HEK293T (cell line): ENCODE results near the gene CDC25C.

Experiments used
- CTCF ChIA-PET: fragments of 350-600 bp; formaldehyde crosslinking; extraction: SDS; loops from one replicate; lab custom pipeline; 2021; ENCODE audit warnings: antibody characterized with exemption, inconsistent platforms; lab: Yijun Ruan, JAX
- POLR2A ChIA-PET: fragments of 350-600 bp; formaldehyde crosslinking; extraction: SDS; loops from one replicate; lab custom pipeline; 2020; ENCODE audit warnings: antibody characterized with exemption, inconsistent platforms; lab: Yijun Ruan, JAX
- DNase-seq: peaks from one replicate; pipeline ENCODE4 v3.0.0; 2012; ENCODE audit warnings: mixed read lengths; ENCODE audit errors: extremely low spot score
- ARNT ChIP-seq: fragments of 450-650 bp; IDR thresholded peaks from 2 replicates; pipeline ENCODE4 v1.6.1; 2017; ENCODE audit warnings: mild to moderate bottlenecking
- BHLHE40 ChIP-seq: fragments of 450-650 bp; IDR thresholded peaks from 2 replicates; pipeline ENCODE4 v1.6.1; 2016; ENCODE audit warnings: mild to moderate bottlenecking, moderate library complexity, borderline replicate concordance
- CTBP1 ChIP-seq: fragments of 450-650 bp; IDR thresholded peaks from 2 replicates; pipeline ENCODE4 v1.6.1; 2016; ENCODE audit warnings: borderline replicate concordance
- ELF4 ChIP-seq: fragments of 450-650 bp; IDR thresholded peaks from 2 replicates; pipeline ENCODE4 v1.6.1; 2017; ENCODE audit warnings: antibody characterized with exemption
- FOXA1 ChIP-seq: fragments of 450-650 bp; IDR thresholded peaks from 2 replicates; pipeline ENCODE4 v1.6.1; 2016; ENCODE audit warnings: mild to moderate bottlenecking
- FOXK2 ChIP-seq: fragments of 450-650 bp; IDR thresholded peaks from 2 replicates; pipeline ENCODE4 v1.6.1; 2016; ENCODE audit warnings: mild to moderate bottlenecking
- FOXM1 ChIP-seq: fragments of 450-650 bp; IDR thresholded peaks from 2 replicates; pipeline ENCODE4 v1.6.1; 2017; ENCODE audit warnings: mild to moderate bottlenecking, borderline replicate concordance
- HDGF ChIP-seq: fragments of 450-650 bp; IDR thresholded peaks from 2 replicates; pipeline ENCODE4 v1.6.1; 2017; ENCODE audit warnings: antibody characterized with exemption, borderline replicate concordance
- L3MBTL2 ChIP-seq: fragments of 450-650 bp; conservative IDR thresholded peaks from 2 replicates; pipeline ENCODE4 v1.6.1; 2016; ENCODE audit warnings: mild to moderate bottlenecking
- LEF1 ChIP-seq: fragments of 450-650 bp; IDR thresholded peaks from 2 replicates; pipeline ENCODE4 v1.6.1; 2017; ENCODE audit warnings: mild to moderate bottlenecking, borderline replicate concordance
- NFRKB ChIP-seq: fragments of 450-650 bp; IDR thresholded peaks from 2 replicates; pipeline ENCODE4 v1.6.1; 2016; ENCODE audit warnings: mild to moderate bottlenecking, moderate library complexity
- PKNOX1 ChIP-seq: fragments of 450-650 bp; IDR thresholded peaks from 2 replicates; pipeline ENCODE4 v1.6.1; 2016
- SP1 ChIP-seq: fragments of 450-650 bp; IDR thresholded peaks from 2 replicates; pipeline ENCODE4 v1.6.1; 2017
- SUZ12 ChIP-seq: fragments of 450-650 bp; IDR thresholded peaks from 2 replicates; pipeline ENCODE4 v1.6.1; 2016; ENCODE audit warnings: mild to moderate bottlenecking
- TARDBP ChIP-seq: fragments of 450-650 bp; IDR thresholded peaks from 2 replicates; pipeline ENCODE4 v1.6.1; 2016
- ZNF384 ChIP-seq: fragments of 450-650 bp; IDR thresholded peaks from 2 replicates; pipeline ENCODE4 v1.6.1; 2016

Gene CDC25C

GRCh38 chr5:138282920-138283742 lies 48.5 kb downstream of the CDC25C start:
- ChIA-PET CTCF (interaction anchor here (0.6 to 2.5 kb wide), 9 partner anchors 10 to 113 kb away, joined by 3 to 27 read pairs (median 4); partner anchors contain the start of gene CDC23), POLR2A (interaction anchor here (0.6 to 1.8 kb wide), 4 partner anchors 48 to 119 kb away, joined by 3 to 6 read pairs (median 5); partner anchors contain the start of genes CDC25C and KIF20A)
- TF ChIP-seq CTBP1, result no peak
- TF ChIP-seq ZNF384, result peak; percentile 60
- peak; percentile 94 for TF ChIP-seq PKNOX1
- TF ChIP-seq ARNT, result no peak
- TF ChIP-seq FOXK2, result no peak
- TF ChIP-seq SUZ12, result no peak
- peak; percentile 69 for DNase-seq

- TF ChIP-seq BHLHE40 (no peak), FOXM1 (no peak), NFRKB (no peak), ELF4 (no peak), SP1 (no peak), LEF1 (no peak), FOXK2 (no peak), ARNT (no peak), HDGF (no peak), SUZ12 (no peak), TARDBP (no peak), L3MBTL2 (no peak), ZNF384 (no peak), CTBP1 (no peak), PKNOX1 (no peak), FOXA1 (no peak)
- POLR2A ChIA-PET, result interaction anchor here (1.3 kb wide), 1 partner anchor 67 kb away, joined by 4 read pairs; the partner anchor contains the start of gene CDC23
- CTCF ChIA-PET, result interaction anchor here (1.5 to 1.7 kb wide), 2 partner anchors 49 to 58 kb away, joined by 3 to 9 read pairs; no protein-coding TSS in a partner anchor
- DNase-seq, result no peak
Measured at GRCh38 chr5:138280915-138281314, 50.7 kb downstream of the CDC25C start.

GRCh38 chr5:138276402-138277054 lies 55.1 kb downstream of the CDC25C start:
- ChIA-PET CTCF (interaction anchor here (1.0 to 1.9 kb wide), 5 partner anchors 10 to 119 kb away, joined by 3 to 8 read pairs (median 3); no protein-coding TSS in a partner anchor), POLR2A (interaction anchor here (0.7 to 2.9 kb wide), 3 partner anchors 63 to 98 kb away, joined by 3 to 18 read pairs (median 3); partner anchors contain the start of genes CDC23 and KIF20A)
- no peak for TF ChIP-seq ZNF384
- TF ChIP-seq FOXM1, result no peak
- no peak for TF ChIP-seq CTBP1
- peak; percentile 50 for TF ChIP-seq PKNOX1
- DNase-seq, result no peak

- POLR2A ChIA-PET, result interaction anchor here (0.9 to 2.9 kb wide), 3 partner anchors 63 to 97 kb away, joined by 3 to 18 read pairs (median 3); partner anchors contain the start of genes CDC23 and KIF20A
Measured at GRCh38 chr5:138275895-138276294, 55.7 kb downstream of the CDC25C start.

GRCh38 chr5:138275379-138275782 lies 56.2 kb downstream of the CDC25C start:
- ChIA-PET CTCF (interaction anchor here (0.7 to 1.9 kb wide), 8 partner anchors 9 to 118 kb away, joined by 3 to 8 read pairs (median 3); partner anchors contain the start of gene KDM3B), POLR2A (interaction anchor here (0.7 to 2.9 kb wide), 5 partner anchors 11 to 96 kb away, joined by 3 to 18 read pairs (median 3); partner anchors contain the start of genes CDC23 and KIF20A)
- TF ChIP-seq LEF1 (no peak), SP1 (no peak), ARNT (peak; percentile 43; the same call in 1 of the 2 replicates), CTBP1 (peak; percentile 95), PKNOX1 (peak; percentile 97), TARDBP (no peak)
- DNase-seq, result peak; percentile 75

More at GRCh38 chr5:138275895-138276294, 55.7 kb downstream of the CDC25C start:
- no peak for DNase-seq
- no peak for TF ChIP-seq SP1
- TF ChIP-seq L3MBTL2, result peak; percentile 37; the same call in 1 of the 2 replicates
- TF ChIP-seq ZNF384, result no peak
- TF ChIP-seq TARDBP, result no peak
- CTCF ChIA-PET, result interaction anchor here (0.7 to 1.9 kb wide), 8 partner anchors 10 to 118 kb away, joined by 3 to 8 read pairs (median 3); partner anchors contain the start of gene KDM3B
